HG03442 (cell line): Measurements from ENCODE around the gene GHITM.
"Not testable (repeated sequence)": the region's sequence is repeated elsewhere in the genome, so short reads cannot be mapped to it uniquely, and the experiment has no call there.

ENCODE experiments used
- ATAC-seq: cut with Tn5 transposase; IDR thresholded peaks from one replicate; pipeline ENCODE4 v1.9.1; 2021; ENCODE audit warnings: mild to moderate bottlenecking, moderate library complexity; ENCODE audit not compliant: unreplicated experiment

Gene GHITM

DNA sequence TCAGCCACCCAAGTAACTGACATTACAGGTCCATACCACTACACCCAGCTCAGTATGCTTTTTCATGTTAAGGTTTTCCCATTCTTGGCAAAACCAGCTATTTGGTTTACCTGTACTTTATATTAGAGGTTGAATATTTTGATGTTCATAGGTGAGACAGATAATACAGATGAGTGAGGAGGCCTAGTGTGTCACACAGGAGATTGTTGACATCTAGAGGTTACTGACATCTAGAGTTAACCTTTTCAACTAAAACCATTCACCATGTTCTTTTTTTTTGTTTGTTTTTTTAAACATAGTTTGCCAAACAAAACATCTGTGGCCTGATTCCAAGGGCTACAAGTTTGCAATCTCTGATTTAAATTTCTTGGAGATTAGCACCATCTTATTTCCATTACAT lies 8.0 kb downstream of the GHITM start:
- ATAC-seq: no peak

DNA sequence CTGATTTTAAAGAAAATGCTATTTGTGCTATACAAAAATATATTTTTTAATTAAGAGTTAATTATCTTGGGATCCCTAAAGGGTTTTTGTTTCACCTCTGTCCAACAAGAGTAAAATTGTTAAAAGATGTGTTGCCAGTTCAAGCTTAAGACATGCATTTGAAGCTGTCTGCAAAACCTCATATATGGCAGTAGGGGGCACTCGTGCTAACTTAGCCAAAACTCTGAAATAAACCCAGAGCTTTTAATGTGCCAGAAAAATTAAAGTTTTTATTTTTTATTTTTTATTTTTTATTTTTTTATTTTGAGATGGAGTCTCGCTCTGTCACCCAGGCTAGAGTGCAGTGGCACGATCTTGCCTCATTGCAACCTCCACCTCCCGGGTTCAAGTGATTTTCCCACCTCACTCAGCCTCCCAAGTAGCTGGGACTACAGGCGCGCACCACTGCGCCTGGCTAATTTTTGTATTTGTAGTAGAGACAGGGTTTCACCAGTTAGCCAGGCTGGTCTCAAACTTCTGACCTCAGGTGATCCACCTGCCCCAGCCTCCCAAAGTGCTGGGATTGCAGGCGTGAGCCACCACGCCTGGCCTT lies 8.8 kb downstream of the GHITM start:
- peak; percentile 77 for ATAC-seq

DNA sequence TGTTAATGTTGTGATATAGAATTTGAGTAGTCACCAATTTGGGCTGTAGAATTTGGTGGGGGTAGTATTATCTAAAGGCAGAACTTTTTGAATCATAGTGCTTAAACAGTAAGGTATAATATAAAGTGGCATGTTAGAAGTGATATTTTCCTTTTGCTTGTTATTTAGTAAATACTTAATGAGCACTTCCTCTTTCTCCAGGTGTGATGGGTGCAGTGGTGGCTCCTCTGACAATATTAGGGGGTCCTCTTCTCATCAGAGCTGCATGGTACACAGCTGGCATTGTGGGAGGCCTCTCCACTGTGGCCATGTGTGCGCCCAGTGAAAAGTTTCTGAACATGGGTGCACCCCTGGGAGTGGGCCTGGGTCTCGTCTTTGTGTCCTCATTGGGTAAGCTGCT lies 10.5 kb downstream of the GHITM start:
- ATAC-seq: no peak

DNA sequence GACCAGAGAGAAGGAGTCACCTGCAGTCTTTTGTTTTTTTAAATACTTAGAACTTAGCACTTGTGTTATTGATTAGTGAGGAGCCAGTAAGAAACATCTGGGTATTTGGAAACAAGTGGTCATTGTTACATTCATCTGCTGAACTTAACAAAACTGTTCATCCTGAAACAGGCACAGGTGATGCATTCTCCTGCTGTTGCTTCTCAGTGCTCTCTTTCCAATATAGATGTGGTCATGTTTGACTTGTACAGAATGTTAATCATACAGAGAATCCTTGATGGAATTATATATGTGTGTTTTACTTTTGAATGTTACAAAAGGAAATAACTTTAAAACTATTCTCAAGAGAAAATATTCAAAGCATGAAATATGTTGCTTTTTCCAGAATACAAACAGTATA lies 13.5 kb downstream of the GHITM start:
- ATAC-seq: no peak

DNA sequence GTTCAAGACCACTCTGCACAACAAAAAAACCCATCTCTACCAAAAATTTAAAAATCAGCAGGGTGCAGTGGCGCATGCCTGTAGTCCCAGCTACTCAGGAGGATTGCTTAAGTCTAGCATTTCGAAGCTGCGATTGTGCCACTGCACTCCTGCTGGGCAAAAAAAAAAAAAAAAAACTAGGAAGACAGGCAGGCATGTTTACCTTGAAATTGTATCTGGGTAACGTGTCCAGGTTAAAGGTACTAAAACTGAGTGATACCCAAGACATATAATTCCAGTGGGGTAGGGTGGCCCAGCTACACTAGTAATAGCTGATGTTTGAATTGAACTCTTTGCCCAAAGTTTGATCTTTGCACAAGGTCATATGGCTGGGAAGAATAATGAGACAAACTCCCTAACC lies 16.2 kb downstream of the GHITM start:
- no peak for ATAC-seq

DNA sequence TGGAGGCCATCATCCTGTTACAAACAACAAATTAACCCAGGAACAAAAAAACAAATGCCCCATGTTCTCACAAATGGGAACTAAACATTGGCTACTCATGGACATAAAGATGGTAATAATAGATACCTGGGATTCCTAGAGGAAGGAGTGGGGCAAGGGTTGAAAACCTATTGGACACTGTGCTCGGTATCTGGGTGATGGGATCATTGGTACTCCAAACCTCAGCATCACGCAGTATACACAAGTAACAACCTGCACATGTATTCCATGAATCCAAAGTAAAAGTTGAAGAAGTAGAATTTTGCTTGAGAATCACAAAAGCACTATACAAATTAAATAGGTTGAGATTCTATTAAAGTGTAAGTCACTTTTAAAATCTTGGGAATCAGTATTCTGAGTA lies 16.7 kb downstream of the GHITM start:
- no peak for ATAC-seq

DNA sequence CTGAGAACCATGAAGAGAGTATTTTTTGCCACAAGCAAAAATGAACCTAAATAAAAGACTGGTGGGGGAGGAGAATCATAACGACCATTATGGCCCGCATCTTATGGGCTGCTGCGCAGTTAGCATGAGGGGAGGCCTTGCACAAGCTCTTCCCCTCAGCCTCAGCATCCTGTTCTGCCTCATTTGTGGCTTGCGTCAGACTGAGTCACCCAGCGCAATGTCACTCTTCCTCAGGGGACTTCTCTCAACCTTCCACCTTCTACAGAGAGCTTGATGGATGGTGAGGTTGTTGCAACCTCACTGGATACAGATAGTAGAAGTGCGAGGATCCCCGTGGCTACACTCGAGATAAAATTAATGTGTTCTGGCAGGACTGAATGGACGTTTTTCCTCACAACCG lies 17.5 kb downstream of the GHITM start:
- ATAC-seq: peak; percentile 69

DNA sequence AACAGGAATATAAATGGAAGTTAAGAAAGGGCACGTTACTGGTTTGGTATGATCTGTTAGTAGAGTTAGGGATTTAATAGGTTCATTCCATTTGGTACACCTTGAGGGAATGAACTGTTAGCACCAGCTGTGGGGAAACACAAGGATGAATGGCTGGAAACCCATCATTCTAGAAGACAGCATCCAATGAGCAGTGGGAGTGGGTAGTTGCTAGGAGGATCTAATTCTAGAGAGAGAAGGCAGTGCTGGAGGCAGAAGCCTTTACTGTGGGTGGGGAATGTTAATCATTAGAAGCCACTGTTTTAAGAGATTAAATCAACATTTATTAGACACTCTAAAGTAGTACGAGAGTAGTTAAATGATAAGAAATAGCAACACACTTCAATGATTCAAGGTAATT lies 18.8 kb downstream of the GHITM start:
- no peak for ATAC-seq

DNA sequence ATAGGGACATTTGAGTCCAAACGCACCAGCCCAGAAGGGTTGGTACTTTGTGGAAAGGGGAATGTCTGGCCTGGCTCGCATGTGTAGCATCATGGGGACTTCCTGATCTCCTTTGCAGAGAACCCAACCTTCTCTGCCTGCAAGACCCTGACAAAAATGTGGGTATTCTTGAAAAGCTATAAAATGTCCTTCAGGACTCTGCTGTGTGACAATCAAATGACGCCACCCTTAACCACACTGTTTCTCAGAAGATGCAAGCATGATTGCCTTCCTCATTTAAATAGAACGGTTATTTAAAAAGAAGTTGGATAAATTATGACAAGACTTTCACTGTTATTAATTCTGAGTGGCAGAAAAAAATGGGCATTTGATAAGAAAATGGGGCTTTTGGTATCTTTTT lies 19.2 kb downstream of the GHITM start:
- no peak for ATAC-seq

DNA sequence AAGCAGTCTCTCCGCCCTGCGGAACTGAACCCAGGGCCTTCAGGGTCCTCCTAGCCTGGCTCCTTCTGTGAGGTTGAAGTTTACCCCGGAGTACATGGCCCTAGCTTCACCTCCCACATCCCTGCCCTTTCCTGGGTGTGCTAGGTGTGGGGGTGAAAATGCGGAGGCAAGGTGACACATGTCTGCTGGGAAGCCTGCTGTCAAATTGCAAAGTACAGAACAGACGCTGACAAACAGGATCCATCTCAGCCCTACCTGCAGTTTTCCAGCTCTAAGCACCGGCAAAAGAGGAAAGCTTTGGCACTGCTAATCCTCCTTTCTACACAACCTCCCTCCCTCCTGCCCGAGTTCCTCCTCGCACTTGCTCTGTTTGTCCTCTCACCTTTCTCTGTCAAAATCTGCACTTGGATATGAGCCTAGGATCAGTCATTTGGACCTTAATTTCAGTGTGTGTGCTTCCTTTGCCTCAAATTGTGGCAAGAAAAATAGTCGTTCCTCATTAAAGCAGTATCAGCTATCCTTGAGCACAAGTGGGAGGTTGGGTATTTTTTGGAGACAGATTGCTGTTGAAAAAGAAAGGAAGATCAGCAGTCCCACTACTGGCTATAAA lies 19.9 kb downstream of the GHITM start:
- no peak for ATAC-seq

DNA sequence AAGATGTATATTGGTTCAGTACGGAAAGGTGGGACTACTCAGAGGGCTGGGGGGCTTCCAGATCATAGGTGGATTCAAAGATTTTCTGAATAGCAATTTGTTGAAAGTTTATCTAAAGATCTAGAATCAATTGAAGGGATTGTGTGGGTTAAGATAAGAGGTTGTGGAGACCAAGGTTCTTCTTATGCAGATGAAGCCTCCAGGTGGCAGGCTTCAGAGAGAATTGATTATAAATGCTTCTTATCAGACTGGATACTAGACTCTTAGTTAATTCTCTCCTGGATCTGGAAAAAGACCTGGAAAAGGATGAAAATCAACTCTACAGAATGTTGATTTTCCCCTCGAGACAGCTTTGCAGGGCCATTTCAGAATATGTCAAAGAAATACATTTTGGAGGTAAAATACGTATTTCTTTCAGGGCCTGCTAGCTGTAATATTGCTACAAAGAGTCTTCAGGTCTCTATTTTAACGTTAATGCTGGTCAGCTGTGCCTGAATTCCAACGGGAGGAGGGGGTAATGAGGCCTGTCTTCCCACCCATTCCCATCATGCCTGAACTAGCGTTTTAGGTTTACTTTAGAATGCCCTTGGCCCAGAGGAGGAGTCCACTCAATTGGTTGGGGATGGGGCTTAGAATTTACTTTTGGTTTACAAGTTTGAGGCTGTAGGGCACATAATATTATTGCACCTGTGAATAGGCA lies 21.5 kb downstream of the GHITM start:
- no peak for ATAC-seq

DNA sequence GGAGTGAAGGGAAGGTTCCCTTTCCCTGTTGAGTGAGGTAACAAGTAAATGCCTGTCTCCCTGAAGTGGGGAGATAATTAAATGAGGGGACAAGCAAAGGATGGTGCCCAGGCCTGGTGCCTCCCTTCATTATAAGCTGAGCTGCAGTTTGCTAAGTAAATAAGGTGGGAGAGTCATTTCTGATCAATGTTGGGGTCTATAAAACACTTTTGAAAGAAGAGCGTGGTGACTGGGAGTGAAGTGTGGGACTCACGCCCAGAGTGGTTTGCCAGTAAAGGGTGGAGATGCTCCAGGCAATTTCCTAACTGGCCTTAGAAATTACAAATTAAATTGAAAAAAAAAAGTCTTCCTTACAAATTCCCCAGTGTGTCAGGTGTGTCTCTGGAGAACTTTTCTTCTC lies 24.7 kb downstream of the GHITM start:
- no peak for ATAC-seq

DNA sequence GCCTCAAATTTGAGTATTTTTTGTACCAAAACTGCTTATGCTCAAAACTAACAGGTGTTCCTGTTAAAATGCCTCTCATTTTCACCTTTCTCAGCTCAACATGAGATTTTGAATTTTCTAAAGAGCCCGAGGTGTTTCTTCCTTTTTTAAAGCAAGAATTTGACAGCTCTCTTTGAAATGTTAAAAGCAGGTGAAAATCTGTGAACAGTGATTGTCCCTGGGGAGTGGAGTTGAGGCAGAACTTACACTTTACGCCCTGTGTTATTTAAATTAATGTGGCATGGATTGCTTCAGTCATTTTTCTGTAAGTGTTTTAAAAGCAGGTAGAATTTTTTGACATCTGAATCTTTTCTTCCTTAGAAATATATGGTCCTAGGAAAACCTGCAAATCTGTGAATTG lies 25.1 kb downstream of the GHITM start:
- ATAC-seq: no peak

DNA sequence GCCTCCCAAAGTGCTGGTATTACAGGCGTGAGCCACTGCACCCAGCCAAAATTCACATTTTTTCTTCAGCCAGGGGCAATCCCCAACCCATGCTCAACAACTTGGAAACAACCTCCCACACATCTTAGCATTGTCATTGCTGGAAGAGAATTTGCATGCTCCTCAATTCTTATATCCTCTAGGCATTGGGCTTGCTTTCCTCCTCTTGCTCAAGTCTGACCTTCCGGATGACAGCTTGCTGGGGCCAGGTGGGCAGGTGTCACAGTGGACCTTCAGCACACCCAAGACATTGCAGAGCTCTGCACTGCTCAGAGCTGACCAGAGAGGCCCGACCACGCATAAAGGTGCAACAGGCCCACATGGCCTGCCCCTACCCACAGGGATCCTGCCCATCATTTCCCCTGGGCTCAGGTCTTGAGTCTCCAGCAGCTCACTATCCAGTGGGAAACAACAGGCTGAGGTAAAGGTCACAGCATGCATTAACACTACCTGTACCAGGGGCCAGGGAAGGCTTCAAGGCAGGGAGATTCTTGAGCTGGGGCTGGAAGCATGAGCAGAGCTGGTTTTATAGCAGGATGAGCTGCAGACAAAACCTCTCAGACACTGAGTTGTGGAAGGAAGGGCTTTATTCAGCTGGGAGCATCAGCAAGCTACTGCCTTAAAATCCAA lies 27.4 kb downstream of the GHITM start:
- ATAC-seq: peak; percentile 76

DNA sequence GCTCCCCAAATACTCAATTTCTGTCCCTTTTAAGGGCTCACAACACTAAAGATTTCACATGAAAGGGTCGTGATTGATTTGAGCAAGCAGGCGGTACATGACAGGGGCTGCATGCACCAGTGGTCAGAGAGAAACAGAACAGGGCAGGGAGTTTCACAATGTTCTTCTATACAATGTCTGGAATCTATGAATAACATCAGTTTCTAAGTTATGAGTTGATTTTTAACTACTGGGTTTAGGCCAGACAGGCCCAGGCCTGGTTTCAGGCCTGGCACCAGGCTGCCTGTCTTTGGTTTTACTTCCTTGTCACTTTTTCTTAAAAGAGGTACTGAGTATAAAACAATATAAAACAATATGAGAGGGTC lies 28.0 kb downstream of the GHITM start:
- not testable (repeated sequence) for ATAC-seq

DNA sequence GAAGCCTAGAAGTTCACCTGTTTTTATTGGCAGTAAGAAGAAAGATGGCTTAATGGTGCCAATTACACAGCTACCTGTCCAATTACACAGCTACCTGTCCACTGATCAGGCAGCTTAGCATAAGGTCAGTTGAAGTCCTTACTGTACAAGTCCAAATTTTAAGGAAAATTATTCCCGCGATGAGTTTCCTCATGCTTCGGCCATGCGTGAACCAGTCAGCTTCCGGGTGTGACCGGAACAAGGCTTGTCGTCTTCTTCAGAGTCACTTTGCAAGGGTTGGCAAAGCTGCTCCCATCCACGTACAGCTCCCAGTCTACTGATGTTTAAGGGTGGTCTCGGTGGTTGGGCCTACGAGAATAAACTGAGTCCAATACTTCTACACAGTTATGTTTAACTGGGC lies 29.1 kb downstream of the GHITM start:
- not testable (repeated sequence) for ATAC-seq

DNA sequence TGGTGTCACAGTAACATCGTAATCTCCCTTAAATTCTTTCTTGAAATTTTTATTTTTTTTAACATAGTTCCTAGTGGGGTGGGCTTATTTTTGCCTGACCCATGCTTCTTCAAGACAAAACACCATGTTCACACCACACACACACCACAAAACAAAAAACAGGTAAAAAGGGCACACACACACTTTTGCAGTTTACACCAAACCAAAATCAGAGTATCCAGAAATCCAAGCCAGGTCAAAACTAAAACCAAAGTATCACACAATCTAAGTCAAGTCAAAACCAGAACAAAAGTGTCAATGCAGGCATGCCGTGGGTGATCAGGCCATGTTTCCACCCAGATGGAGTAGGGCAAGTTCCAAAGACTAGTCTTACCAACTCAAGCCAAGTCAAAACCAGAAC lies 31.9 kb downstream of the GHITM start:
- ATAC-seq: not testable (repeated sequence)

DNA sequence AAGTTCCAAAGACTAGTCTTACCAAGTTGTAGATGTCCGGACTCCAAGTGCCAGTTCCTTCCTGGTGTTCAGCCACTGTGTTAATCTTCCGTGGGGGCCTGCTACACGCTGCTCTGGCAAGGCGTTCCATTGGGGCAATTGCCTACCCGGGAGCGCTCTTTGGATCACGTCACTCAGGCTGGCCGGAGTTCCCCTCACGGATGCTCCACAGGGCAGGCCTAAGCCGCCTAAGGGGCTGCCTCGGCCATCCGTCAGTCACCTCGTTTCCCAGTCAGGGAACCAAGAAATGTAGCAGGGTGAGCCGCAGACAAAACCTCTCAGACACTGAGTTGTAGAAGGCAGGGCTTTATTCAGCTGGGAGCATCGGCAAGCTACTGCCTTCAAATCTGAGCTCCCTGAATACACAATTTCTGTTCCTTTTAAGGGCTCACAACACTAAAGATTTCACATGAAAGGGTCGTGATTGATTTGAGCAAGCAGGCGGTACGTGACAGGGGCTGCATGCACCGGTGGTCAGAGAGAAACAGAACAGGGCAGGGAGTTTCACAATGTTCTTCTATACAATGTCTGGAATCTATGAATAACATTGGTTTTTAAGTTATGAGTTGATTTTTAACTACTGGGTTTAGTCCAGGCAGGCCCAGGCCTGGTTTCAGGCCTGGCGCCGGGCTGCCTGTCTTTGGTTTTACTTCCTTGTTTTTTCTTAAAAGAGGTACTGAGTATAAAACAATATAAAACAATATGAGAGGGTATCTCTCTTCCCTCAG lies 32.6 kb downstream of the GHITM start:
- ATAC-seq: peak; percentile 36

DNA sequence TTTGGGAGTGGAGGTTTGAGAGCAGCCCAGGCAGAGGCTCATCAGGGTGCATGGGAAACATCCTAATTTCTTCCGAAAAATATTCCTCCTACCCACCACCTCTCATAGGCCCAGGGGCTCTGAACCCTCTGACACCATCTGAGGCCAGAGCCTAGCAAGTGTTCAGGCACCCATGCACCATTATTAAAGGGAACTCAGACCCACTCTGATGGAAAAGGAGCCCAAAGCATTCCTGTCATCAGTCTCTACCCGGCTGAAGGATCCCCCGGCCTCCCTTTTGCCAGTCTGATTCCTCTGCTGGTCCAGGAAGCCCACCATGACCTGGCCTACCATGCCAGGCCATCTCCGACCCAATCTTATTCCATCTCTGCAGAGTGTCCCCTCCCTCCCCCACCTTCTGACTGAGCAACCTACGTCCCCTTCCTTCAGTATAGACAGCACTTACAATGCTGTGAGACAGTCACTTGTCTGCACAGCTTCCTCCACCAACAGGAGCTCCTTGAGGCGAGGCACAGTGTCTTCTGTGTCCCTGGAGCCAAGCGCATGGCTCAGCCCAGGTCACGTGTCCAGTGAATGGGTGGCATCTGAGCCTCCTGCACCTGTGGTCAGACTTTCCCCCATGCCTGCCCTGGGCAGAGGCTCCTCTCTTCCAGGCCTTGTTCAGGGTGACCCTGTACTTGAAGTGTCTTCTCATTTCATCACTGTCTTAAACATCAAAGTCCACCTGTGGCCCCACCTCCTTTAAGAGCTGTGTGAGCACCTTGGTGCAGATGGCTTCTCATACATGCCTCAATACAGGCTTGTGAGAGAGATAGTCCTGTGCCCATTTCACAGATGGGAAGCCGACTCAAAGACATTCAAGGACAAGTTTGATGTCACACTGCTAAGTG lies 33.4 kb downstream of the GHITM start:
- peak; percentile 53 for ATAC-seq

DNA sequence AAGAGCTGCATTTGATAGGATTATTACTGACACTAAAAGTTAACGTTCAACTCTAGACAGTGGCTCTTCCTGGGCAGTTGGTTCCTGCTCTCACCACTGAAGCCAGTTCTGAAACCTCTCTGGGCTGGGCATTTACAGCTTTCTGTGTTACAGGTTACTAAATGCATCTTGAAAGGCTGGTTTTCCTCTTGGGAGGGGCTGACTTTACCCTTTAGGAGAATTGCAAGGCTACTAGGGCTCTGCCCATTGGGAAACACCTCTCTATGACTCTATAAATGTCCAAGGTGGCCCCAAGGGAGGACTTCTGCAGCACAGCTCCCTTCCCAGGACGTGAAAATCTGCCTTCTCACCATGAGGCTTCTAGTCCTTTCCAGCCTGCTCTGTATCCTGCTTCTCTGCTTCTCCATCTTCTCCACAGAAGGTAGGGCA lies 34.2 kb downstream of the GHITM start, which contains the start of gene GPR15LG:
TSS of gene GPR15LG (plus strand) at position 301 of the 429 bp plus-strand sequence. CDS start at position 352, 51 bp downstream.
- peak; percentile 26 for ATAC-seq
